22Rv1 (cell line): ENCODE measurements around the gene ERAS.
A peak's percentile ranks its signal among the peaks of the same experiment; 100 is the strongest.
"Not testable (repeated sequence)": the region's sequence is repeated elsewhere in the genome, so short reads cannot be mapped to it uniquely, and the experiment has no call there.

Experiments used
- H3K27ac ChIP-seq: fragments of 450-650 bp; 2 replicates; pipeline ENCODE4 v1.5.1; 2017
- CTCF ChIP-seq: fragments of 450-650 bp; IDR thresholded peaks from 2 replicates; pipeline ENCODE4 v1.5.1; 2017; ENCODE audit warnings: mild to moderate bottlenecking
- ZFX ChIP-seq: fragments of 450-650 bp; IDR thresholded peaks from 2 replicates; pipeline ENCODE4 v1.6.1; 2017; ENCODE audit warnings: antibody characterized with exemption, borderline replicate concordance

The ERAS gene

GRCh38 chrX:48834383-48834709, 8.0 kb downstream of the ERAS start:
- H3K27ac ChIP-seq: peak overlapping the region; percentile 40
- TF ChIP-seq CTCF (no peak), ZFX (no peak)

GRCh38 chrX:48835524-48836329, 9.4 kb downstream of the ERAS start, which contains the start of gene PCSK1N:
Gene PCSK1N (minus strand): TSS chrX:48835610. CDS start chrX:48835532, 78 bp downstream.
- H3K27ac ChIP-seq: peak within 1 kb of the TSS; percentile 40
- TF ChIP-seq ZFX (no peak), CTCF (no peak)

- no peak for TF ChIP-seq CTCF
- TF ChIP-seq ZFX: no peak
Observed at GRCh38 chrX:48839686-48840085, 13.4 kb downstream of the ERAS start.

GRCh38 chrX:48848847-48849246, 22.5 kb downstream of the ERAS start:
- H3K27ac ChIP-seq: no peak overlapping the region
- TF ChIP-seq ZFX (no peak), CTCF (no peak)

More at GRCh38 chrX:48839686-48840085, 13.4 kb downstream of the ERAS start:
- H3K27ac ChIP-seq: no peak overlapping the region

GRCh38 chrX:48852857-48853256, 26.5 kb downstream of the ERAS start:
- H3K27ac ChIP-seq: no peak overlapping the region
- TF ChIP-seq CTCF (no peak), ZFX (no peak)

- not testable (repeated sequence) for H3K27ac ChIP-seq
Observed at GRCh38 chrX:48853494-48853893, 27.2 kb downstream of the ERAS start.

GRCh38 chrX:48854121-48854804, 27.9 kb downstream of the ERAS start:
- H3K27ac ChIP-seq: not testable (repeated sequence)

GRCh38 chrX:48854898-48855297, 28.6 kb downstream of the ERAS start:
- no peak overlapping the region for H3K27ac ChIP-seq
- TF ChIP-seq CTCF (no peak), ZFX (no peak)
